Lung microvascular endothelial cell (primary cell): ENCODE measurements around the gene PCBP3. TPM values are rescaled to one million over a fixed set of nuclear protein-coding genes. Genes with fewer than 3 reads are reported as not detected.

Experiments used
- DNase-seq, 2 donors: peaks; one replicate each; pipeline versions ENCODE4 v3.0.0 to v3.0.0-alpha.2; 2010; ENCODE audit warnings: low read depth in 2 of 2
- total RNA-seq: library from RNA; depleted of rRNA; stranded (reverse); fragments of >200 nt; gene quantifications from 2 replicates; pipeline ENCODE4 v1.2.1, GENCODE V29; 2014

PCBP3 gene
- total RNA-seq, 1 donor from 2014 or later: not detected

GRCh38 chr21:45724345-45724961 lies 80.9 kb downstream of the PCBP3 start:
- no peak for DNase-seq

GRCh38 chr21:45724994-45725843 lies 81.7 kb downstream of the PCBP3 start:
- no peak for DNase-seq

- DNase-seq: no peak
These were observed 82.3 kb downstream of the PCBP3 start for GRCh38 chr21:45725844-45726200.

GRCh38 chr21:45726438-45726837 lies 82.9 kb downstream of the PCBP3 start:
- no peak for DNase-seq

GRCh38 chr21:45727390-45727789 lies 83.9 kb downstream of the PCBP3 start:
- no peak for DNase-seq

DNA sequence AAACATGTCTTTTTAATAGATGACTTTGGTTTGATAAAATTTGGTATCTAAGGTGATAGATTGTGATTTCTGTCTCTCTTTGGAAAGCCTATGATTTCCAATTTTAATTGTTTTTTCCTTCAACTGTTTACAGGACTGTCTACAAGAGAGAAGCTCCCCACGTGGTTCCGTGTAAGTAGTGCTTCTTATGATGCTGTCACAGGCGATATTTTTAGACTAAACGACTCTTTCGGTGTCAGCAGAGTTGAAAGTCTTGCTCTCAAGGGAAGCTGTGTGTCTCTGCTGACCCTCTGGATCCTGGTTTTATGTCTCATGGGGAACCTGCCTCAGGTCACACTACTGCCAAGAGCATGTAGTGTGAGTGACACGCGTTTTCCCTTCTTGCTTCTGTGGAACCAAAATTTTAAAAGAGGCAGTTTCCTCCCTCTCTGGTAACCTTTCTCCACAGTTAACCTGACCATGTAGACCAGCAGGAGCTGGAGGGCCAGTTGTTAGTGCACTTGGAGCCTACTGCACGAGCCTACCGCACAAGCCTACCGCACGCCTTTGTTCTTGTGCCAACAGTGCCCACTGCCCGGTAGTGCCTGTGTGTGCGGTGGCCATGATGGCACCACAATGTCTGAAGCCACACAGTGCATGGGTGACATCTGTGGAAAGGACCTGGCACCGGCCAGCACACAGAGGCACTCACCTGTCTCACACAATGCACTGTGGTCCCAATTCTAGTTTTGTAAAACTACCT lies 91.9 kb downstream of the PCBP3 start:
- DNase-seq: no peak

DNA sequence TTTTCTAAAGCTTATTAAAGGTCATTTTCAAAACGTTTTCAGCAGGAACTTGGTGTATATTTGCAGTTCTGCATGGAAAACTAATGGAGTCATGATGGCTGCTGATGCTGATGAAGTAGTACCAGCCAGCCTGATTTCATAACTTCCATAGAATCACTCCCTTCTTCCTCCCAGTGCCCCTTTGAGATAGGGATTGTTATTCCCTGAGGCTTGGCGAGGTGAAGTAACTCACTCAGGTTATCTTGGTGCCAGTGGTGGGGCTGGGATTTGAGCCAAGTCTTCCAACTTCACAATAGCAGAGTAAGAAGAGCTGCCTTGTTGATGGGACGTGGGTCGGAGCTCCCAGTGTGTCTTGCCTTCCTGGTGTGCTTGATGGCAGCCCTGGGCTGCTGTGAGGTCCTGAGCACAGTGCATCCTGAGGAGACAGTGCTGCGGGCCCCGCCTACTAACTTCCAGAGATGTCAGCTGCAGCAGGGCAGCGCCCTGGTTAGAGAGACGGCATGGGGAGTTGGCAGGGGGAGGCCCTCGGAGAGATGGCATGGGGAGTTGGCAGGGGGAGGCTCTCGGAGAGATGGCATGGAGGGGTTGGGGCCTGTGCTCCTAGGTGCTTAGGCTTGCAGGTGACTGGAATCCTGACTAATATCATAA lies 92.6 kb downstream of the PCBP3 start:
- no peak for DNase-seq

DNA sequence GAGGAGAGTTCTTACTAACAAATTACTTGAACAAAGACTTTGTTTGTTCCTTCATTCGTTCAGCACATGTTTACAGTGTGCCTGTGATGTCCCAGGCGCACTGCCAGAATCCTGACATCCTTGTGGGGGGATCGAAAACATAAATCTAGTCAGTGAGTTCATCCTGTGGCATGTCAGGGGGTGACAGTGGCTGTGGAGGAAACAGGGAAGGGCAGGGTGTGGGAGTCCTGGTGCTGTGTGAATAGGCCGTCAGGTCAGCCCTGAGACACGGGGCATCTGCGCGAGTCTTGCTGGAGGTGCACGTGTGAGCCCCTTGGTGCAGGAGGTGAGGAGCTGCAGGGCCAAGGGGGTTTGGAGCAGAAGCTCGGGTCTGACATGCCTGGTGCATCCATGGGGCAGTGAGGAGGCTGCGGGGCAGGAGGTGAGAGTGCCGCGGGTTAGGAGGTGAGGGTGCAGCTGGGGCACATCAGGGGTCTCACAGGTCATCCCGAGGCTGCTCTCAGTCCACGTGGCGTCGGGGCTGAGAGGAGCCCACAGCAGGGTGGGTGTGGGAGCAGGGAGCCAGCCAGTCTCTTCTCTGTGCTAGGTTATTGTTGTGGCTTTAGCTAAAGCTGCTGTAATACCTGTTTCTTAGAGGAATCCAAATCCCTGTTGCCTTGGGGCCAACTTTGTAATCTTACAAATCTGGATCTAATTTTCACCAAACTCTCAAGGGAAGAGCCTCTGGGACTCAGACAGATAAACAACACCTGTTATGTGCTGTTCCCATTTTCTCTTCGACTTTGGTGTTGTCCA lies 93.4 kb downstream of the PCBP3 start:
- no peak for DNase-seq

GRCh38 chr21:45737485-45738166 lies 94.1 kb downstream of the PCBP3 start:
- no peak for DNase-seq

- no peak for DNase-seq
These were observed 95.9 kb downstream of the PCBP3 start for GRCh38 chr21:45739218-45740087.

- no peak for DNase-seq
These were observed 96.5 kb downstream of the PCBP3 start for GRCh38 chr21:45740088-45740440.

DNA sequence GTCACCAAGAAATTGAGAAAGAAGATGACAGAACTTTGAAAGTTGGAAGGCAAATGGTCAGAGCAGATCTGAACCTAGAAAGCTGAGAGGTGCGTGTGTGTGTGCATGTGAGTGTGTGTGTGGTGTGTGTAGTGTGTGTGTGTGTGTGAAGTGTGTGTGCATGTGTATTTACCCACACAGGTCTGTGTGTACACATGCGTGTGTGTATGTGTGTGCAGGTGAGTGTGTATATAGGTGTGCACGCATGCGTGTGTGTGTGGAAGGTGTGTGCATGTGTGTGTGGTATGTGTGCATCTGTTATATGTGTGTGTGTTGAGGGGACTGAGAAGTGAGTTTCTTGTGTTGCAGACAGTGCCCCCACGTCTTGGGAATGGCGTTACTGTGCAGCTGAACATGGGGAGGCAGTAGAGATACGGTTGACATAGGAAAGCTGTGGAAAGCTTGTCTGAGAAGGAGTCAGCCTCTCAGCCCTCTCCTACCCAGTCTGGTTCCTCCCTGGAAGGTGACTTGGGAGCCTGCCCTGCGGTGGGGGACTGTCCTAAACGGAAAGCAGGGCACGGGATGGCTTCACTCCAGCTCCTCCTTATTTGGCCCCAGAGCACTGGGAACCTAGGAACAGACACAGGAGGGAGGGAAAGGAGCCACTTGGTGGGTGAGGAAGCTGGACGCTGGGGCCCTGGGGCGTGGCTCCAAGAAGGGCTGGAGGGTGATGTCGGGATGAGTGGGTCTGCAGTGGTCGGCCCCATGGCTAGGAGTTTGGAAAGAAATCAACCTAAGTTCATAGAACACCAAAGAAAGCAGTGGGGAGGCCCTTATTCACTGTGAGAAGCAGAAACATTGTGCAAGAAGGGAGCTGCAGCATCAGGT lies 97.2 kb downstream of the PCBP3 start:
- DNase-seq: no peak

DNA sequence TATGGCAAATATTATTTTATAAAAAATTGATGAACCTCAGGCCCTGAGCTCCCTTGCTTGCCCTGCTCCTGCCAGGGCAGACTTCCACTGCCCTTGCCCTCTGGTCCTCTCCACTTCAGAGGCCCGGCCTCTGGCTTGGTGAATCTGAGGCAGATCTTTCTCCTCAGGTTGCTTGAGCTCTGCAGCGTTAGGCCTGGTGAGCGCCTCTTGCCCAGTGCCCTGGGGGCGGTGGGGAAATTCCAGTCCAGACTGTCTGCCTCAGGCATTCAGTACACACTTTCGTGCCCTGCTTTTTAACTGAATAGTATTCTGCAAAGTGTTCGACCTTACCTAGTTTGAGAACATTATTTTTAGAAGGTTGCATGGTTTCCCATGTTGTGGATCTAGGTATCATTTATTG lies 98.2 kb downstream of the PCBP3 start:
- DNase-seq: no peak

DNA sequence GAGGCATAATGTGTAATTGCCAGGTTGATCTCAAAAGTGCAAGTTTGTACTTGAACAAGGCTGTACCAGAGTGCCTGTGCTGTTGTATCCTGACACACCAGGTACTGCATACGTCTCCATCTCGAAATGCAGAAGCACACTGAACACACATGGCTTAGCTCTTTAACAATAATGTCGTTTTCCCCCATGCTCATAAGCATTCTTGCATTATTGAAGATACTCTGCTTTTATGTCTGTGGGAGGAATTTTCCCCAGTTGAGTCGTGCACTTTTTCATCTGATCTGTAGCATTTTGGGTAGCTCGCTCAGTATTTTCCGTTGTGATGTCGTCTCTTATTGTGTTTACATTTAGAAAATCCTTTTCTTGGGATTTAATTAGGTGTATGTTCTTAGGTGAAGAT lies 98.7 kb downstream of the PCBP3 start:
- DNase-seq: no peak

DNA sequence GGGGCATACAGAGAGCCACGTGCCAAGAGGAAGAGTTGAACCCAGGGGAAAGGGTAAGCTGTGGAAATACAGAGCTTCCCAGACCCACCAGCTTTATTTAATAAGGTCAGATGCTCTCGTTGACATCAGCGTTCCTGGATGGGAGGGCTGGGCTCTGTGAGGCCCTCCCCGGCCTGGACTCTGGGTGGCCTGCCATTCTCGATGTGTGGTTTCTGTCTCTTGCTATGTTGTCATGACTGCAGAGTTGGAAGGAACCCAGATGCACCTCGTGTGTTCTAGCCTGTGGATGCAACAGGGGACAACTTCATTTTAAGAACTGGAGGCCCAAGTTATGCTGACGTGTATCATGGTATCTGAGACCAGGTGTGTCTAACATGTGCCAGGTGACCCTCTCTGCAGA lies 101.7 kb downstream of the PCBP3 start:
- no peak for DNase-seq

- DNase-seq: no peak
These were observed 103.8 kb downstream of the PCBP3 start for GRCh38 chr21:45747233-45747766.

GRCh38 chr21:45747802-45748445 lies 104.4 kb downstream of the PCBP3 start:
- no peak for DNase-seq

- DNase-seq: no peak
These were observed 105.1 kb downstream of the PCBP3 start for GRCh38 chr21:45748593-45748992.
